K562 treated with DMSO at 1 percent for 12 hours (cell line): ENCODE data around the gene CCDC86. TPM values are rescaled to one million over a fixed set of nuclear protein-coding genes. Genes with fewer than 3 reads are reported as not detected.

Experiments used
- total RNA-seq: library from RNA; unstranded; fragments of 300-600 nt; gene quantifications from 2 replicates; pipeline ENCODE4 v1.2.3, GENCODE V29; 2022; ENCODE audit not compliant: insufficient read depth

The CCDC86 gene
- 29.1 and 29.6 TPM in 2 replicates for total RNA-seq

DNA sequence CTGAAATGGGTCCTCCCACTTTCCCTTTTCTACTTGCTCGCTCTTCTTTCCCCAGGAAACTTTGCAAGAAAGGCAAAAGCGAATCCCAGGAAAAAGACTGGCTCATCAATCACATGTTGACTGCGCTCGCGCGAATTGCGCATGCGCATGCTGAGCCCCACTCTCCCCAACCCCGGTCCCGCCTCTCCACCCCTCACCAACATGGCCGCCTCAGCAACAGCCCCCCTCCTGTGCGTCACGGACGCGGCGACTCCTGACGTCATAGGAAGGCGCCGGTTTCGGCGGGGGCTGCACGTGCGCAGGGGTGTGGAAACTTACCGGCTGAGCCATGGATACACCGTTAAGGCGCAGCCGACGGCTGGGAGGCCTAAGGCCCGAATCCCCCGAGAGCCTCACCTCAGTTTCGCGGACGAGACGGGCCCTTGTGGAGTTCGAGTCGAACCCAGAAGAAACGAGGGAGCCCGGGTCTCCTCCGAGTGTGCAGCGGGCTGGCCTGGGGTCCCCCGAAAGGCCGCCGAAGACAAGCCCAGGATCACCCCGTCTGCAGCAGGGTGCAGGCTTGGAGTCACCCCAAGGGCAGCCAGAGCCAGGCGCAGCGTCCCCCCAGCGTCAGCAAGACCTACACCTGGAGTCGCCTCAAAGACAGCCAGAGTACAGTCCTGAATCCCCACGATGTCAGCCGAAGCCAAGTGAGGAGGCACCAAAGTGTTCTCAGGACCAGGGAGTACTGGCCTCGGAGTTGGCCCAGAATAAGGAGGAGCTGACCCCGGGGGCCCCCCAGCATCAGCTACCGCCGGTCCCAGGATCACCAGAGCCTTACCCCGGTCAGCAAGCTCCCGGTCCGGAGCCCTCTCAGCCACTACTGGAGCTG lies at the start of gene CCDC86:
TSS of gene CCDC86 (plus strand) at position 317 of the 871 bp plus-strand sequence. CDS start at position 329, 12 bp downstream.

GRCh38 chr11:60855726-60856633 lies 14.1 kb downstream of the CCDC86 start, which contains the start of gene PTGDR2:
Gene PTGDR2 (minus strand): TSS chr11:60855950. CDS start chr11:60853722, 2,228 bp downstream.

GRCh38 chr11:60866911-60867870 lies 25.3 kb downstream of the CCDC86 start, which contains the start of gene ZP1:
Gene ZP1 (plus strand): TSS chr11:60867542. CDS start chr11:60867562, 20 bp downstream.

Other genes starting within 250 kb of the CCDC86 start
- gene MS4A8, start 142.5 kb upstream of the CCDC86 start, total RNA-seq = not detected in 2 replicates
- gene MS4A18, start 117.4 kb upstream of the CCDC86 start, total RNA-seq = not detected in 2 replicates
- not detected in 2 replicates for gene MS4A15, start 85.2 kb upstream of the CCDC86 start, total RNA-seq
- gene MS4A10, start 56.8 kb upstream of the CCDC86 start, total RNA-seq = not detected in 2 replicates
- gene PTGDR2, start 13.8 kb downstream of the CCDC86 start, total RNA-seq = 5.1 and 5.2 TPM in 2 replicates
- not detected in 2 replicates for gene ZP1, start 25.4 kb downstream of the CCDC86 start, total RNA-seq
- gene PRPF19, start 64.5 kb downstream of the CCDC86 start, total RNA-seq = 97.0 and 141 TPM in 2 replicates
- gene TMEM109, start 72.0 kb downstream of the CCDC86 start, total RNA-seq = 50.7 and 60.3 TPM in 2 replicates
- 0.23 TPM in 1 of 2 replicates, not detected in the other for gene TMEM132A, start 82.3 kb downstream of the CCDC86 start, total RNA-seq
- gene SLC15A3, start 110.1 kb downstream of the CCDC86 start, total RNA-seq = not detected in 2 replicates
- gene CD6, start 129.6 kb downstream of the CCDC86 start, total RNA-seq = not detected in 2 replicates